ENCODE measurements around the gene FAM118A. TPM values are rescaled to one million over a fixed set of nuclear protein-coding genes. Genes with fewer than 3 reads are reported as not detected.
A peak's percentile ranks its signal among the peaks of the same experiment; 100 is the strongest.

Gene FAM118A
- total and polyA plus RNA-seq, 2 experiments from 2014 or later: 227 to 240 TPM

DNA sequence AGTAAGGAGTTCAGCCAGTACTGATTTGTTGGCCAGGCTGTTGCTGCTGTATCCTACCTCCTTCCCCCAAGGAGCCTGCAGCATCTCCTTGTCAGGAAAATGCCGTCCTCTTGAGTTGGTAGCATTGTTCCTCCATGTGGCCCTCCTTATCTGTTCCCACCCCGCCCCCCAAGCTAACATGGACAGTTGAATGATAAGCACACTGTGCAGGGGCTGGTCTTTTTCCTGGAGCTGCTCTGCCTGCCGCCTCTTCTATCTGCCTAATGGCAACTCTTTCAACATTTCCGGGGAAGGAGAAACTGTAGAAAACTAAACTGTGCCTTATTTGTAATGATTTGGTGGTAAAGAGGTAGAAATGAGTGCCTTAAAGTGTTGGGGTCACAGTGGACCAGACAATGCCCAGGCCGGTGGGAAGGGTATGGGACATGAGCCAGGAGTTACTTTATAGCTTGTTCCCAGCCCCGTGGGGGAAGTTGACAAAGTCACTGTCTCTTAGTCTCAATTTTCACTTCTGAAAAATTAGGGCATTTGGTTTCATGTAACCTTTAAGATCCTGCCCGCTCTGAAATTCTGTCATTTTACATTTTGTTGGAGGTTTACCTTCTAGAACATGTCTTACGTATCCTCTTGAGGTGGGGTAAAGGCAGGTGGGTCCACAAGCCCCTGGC lies 4.5 kb downstream of the FAM118A start:
- Histone ChIP-seq H3K27ac (peak overlapping the region; percentile 74), H3K27me3 (no peaks in the 10 kb centered on the region), H3K4me1 (ENCODE audit: low read depth) (peaks cover 62% of the 10 kb centered on the region), H3K9me3 (ENCODE audit: low read depth) (no peaks in the 10 kb centered on the region), H3K4me3 (no peak overlapping the region), H3K36me3 (no peaks in the 10 kb centered on the region)
- TF ChIP-seq CTCF (IDR thresholded peaks at IDR 0.05; ENCODE audit: low read depth, low read length): no peak
- DNase-seq (ENCODE audit: low read depth in 1 of 2, low spot score in 1 of 2): peak; percentile 50 to 70

DNA sequence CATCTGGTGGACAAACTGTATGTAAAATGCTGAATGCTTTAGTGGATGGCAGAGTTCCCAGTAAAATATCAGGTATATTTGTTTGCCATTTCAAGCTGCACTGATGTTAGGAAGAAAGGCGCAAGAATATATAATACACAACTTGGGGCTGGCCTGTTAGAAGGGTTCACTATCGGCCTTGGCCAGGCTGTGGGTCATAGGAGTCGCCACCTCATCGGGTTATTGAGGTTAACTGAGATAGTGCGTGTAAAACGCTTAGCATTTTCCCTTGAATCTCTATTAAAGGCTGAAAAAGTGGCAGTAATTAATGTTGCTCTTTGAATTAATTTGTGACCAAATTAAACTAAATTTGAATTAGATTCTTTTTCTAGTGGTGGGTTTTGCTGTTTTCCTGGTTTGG lies 5.1 kb downstream of the FAM118A start:
- peak overlapping the region; percentile 74 for H3K27ac ChIP-seq
- H3K36me3 ChIP-seq: no peaks in the 10 kb centered on the region
- no peak for TF ChIP-seq CTCF (IDR thresholded peaks at IDR 0.05; ENCODE audit: low read depth, low read length)
- H3K9me3 ChIP-seq (ENCODE audit: low read depth): no peaks in the 10 kb centered on the region
- no peak for DNase-seq (ENCODE audit: low read depth in 1 of 2, low spot score in 1 of 2)
- H3K4me3 ChIP-seq: no peak overlapping the region
- H3K4me1 ChIP-seq (ENCODE audit: low read depth): peaks cover 66% of the 10 kb centered on the region
- H3K27me3 ChIP-seq: no peaks in the 10 kb centered on the region

DNA sequence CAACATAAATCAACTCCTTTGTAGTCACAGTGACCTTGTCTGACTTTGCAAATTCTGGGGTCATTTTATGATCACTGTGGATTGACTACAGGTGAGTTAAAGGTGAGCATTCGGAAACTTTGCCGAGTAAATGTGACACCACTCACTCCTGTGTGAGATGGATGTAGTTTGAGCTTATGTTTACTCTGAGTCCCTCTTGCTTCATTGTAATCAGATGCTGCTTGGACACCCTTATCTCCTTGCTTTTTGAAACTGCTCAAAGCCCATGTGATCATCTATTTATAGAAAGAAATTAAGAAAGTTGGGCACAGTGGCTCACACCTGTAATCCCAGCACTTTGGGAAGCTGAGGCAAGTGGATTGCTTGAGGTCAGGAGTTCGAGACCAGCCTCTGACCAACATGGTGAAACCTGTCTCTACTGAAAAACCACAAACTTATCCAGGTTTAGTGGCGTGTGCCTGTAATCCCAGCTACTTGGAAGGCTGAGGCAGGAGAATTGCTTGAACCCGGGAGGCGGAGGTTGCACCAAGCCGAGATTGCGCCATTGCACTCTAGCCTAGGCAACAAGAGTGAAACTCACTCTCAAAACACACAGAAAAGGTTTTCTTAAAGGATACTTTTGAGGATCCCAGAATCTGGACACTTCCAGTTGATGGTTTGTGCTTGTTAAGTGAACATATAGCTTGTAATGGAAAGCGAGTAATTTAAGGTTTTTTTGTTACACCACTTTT lies 7.2 kb downstream of the FAM118A start:
- H3K27ac ChIP-seq: peak overlapping the region; percentile 82
- H3K36me3 ChIP-seq: no peaks in the 10 kb centered on the region
- H3K4me1 ChIP-seq (ENCODE audit: low read depth): peaks cover 57% of the 10 kb centered on the region
- no peak for DNase-seq (ENCODE audit: low read depth in 1 of 2, low spot score in 1 of 2)
- H3K4me3 ChIP-seq: no peak overlapping the region
- H3K9me3 ChIP-seq (ENCODE audit: low read depth): no peaks in the 10 kb centered on the region
- TF ChIP-seq CTCF (IDR thresholded peaks at IDR 0.05; ENCODE audit: low read depth, low read length): no peak
- H3K27me3 ChIP-seq: no peaks in the 10 kb centered on the region

DNA sequence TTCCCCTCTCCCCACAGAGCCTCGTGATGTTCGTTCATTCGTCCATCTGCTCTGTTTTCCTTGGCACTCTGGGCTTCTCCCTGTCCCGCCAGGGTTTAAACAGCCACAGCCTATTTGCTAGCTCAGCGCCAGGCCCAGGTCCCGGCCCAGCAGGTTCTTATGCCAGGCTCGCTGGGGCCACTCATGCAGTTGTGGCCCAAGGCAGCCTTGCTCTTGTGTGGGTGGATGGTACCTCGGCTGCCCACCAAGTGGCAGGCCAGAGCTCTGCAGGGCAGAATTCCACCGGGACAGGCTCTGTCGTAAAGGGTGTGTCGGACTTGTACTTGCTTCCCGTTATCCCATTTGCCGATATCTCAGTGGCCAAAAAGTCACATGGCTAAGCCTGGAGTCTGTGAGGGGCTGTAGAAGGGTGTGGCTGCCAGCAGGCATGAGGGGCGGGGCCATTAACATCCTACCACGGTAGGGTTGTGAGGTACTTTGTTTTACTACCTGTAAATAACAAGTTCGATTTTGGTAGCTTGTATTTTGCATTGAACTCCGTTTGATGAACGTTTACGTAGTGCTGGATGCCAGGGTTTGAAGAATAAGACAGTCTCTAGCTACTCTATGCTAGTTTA lies 7.9 kb downstream of the FAM118A start:
- H3K9me3 ChIP-seq (ENCODE audit: low read depth): no peaks in the 10 kb centered on the region
- no peaks in the 10 kb centered on the region for H3K27me3 ChIP-seq
- H3K4me1 ChIP-seq (ENCODE audit: low read depth): peaks cover 57% of the 10 kb centered on the region
- TF ChIP-seq CTCF (IDR thresholded peaks at IDR 0.05; ENCODE audit: low read depth, low read length): peak; percentile 28
- peak overlapping the region; percentile 82 for H3K27ac ChIP-seq
- H3K4me3 ChIP-seq: no peak overlapping the region
- H3K36me3 ChIP-seq: no peaks in the 10 kb centered on the region
- DNase-seq (ENCODE audit: low read depth in 1 of 2, low spot score in 1 of 2): peak in 1 of 2 donors; percentile 64

DNA sequence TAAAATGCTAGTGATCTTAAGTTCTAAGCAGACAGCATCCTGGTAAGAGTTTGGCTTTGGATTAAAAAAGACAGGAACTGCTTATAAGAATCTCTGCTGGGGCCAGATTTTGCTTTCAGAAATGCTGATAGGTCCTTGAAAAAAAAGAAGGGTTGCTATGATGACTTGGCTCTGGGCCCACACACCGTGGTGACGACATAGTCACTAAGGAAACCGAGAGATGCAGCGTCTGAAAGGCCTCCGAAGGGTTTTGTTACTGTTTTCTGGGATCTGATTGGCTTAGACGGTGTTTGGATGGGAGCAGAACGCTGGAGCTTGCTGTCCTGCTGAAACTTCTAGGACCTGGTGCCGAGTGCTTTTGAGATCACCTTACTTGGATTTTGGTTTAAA lies 8.4 kb downstream of the FAM118A start:
- no peak overlapping the region for H3K4me3 ChIP-seq

More for the DNA sequence above, 8.4 kb downstream of the FAM118A start:
- no peaks in the 10 kb centered on the region for H3K27me3 ChIP-seq
- H3K27ac ChIP-seq: peak overlapping the region; percentile 82
- peaks cover 4% of the 10 kb centered on the region for H3K36me3 ChIP-seq
- peaks cover 57% of the 10 kb centered on the region for H3K4me1 ChIP-seq (ENCODE audit: low read depth)
- no peaks in the 10 kb centered on the region for H3K9me3 ChIP-seq (ENCODE audit: low read depth)
- TF ChIP-seq CTCF (IDR thresholded peaks at IDR 0.05; ENCODE audit: low read depth, low read length): no peak
- peak; percentile 44 to 97 for DNase-seq (ENCODE audit: low read depth in 1 of 2, low spot score in 1 of 2)
